DMS153 (cell line): ENCODE results near the gene LRRN4CL.
"Not testable (repeated sequence)": the region's sequence is repeated elsewhere in the genome, so short reads cannot be mapped to it uniquely, and the experiment has no call there.

Experiments used
- DNase-seq: peaks from one replicate; lab custom pipeline; 2025; lab: John Stamatoyannopoulos, UW

Gene LRRN4CL

DNA sequence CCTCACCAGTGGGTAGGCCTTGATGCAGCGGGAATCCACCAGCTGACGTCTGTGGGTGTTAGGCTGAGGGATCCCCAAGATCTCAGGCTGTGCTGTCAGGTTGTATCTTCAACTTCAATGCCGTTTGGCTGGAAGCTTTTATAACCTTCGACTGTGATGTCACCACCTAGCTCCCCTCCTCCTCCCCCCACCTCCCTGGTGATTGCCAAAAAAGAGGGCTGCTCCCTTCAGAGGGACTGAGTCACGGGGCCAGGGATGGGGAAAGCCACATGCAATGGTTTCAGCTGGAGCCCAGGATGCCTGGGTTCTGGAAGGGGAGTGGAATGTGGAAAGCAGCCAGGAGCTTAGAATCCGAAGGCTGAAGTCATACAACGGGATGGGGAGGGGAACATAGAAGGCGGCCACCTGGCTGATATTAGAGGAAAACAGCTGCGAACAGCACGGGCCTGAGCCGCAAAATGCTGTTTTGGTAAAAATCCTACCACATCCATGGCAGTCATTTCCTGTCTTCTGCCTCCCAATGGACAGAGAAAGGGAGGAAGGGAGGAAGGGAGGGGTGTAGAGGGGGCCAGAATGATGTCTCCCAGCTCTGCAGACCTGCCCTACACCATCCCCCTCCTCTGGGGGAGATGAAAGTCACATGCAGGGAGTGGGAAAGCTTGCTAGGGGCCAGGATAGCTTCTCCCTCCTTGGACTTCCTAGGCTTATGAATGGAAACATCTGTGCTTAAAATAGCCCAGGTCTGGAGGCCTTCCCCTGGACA, at the start of gene LRRN4CL:
TSS of gene LRRN4CL (minus strand) at position 110 of the 763 bp plus-strand sequence. CDS start 1,022 bp downstream, outside the sequence.
- DNase-seq: no peak

DNA sequence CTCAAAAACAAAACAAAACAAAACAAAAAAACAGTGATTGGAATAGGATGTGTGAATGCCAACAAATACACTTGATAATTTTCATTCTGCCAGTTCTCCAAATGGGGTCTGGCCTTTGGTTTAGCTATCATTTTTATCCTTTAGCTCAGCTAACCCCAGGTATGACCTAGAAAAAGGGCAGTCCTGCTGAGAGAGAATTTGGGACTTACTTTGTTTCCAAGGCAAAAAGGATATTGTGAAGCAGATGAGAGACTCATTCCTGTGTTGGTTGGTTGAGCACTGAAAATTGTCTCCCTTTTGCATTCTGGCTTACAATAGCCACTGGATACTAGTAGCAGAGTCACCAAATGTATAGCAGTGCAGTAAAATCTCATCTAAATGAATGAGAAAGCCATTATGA, 47.9 kb upstream of the LRRN4CL start:
- DNase-seq: no peak

DNA sequence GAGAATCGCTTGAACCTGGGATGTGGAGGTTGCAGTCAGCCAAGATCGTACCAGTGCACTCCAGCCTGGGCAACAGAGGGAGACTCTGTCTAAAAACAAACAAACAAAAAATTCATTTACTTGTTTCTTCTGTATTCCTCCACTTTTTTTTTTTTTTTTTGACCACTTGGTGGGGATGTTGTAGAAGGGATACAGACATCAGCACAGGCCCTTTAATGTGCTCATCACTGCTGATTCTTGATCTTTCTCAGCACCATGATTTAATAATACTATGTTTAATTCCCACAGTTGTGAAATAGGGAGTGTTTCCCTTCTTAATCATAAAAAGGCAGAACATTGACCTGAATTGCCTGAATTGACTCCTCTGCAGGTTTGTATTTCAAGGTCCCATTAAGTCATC, 43.5 kb upstream of the LRRN4CL start:
- no peak for DNase-seq

DNA sequence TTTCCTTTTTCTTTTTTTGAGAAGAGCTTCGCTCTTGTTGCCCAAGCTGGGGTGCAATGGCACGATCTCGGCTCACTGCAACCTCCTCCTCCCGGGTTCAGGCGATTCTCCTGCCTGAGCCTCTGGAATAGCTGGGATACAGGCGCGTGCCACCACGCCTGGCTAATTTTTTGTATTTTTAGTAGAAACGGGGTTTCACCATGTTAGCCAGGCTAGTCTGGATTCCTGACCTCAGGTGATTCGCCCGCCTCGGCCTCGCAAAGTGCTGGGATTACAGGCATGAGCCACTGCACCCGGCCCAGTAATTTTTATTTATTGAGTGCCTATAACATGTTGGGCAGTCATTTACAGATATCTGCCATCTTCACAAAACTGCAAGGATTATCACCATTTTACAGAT, 40.7 kb upstream of the LRRN4CL start:
- DNase-seq: not testable (repeated sequence)

DNA sequence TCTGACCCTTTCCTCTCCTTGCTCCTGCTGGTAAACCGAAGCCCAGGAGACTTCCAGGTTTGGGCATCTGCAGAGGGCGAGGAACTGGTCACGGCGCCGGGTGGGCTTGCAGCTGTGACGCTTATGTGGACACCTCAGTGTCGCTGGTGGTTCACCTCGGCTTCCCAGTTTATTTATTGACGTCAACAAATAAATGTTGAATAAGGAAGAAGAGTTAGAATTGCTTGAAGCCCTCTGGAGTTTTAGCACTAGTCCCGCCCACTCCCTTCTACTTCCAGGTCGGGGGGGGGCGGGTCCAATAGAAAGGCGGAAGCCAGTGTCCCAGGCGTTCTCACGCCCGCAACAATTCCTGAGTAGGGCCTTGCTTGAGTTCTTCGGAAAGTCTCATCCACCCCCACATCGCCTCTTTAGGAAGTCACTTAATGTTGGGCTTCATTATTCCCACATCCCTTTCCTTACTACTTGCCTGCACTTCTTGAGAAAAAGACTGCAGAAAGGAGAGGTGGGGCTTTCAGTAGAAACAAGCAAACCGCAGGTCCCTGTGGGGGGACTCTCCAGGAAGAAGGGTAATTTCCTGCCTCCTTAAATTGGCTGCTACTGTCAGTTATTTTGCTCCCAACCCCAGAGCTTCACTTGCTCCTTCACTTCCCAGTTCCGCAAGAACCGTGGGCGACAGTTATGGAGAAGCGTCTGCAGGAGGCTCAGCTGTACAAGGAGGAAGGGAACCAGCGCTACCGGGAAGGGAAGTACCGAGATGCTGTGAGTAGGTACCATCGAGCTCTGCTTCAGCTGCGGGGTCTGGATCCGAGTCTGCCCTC, 39.0 kb upstream of the LRRN4CL start, which contains the start of gene TTC9C:
TSS of gene TTC9C (plus strand) at position 316 of the 818 bp plus-strand sequence. CDS start at position 679, 363 bp downstream.
- DNase-seq: peak; percentile 45

DNA sequence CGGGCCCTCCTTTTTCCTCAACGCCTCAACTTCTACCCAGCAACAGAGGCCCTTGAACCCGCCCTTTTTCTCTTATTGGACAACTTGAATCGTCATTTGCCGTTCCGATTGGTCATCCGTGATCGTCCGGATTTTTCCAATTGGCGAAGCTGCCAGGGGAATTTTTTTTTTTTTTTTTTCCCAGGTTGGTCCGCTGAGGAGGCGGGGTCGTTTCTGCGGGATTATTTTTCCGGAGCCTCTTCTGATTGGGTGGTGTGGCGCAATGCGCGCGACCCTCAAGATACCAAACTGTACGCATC, 38.5 kb upstream of the LRRN4CL start:
- DNase-seq: peak; percentile 97

DNA sequence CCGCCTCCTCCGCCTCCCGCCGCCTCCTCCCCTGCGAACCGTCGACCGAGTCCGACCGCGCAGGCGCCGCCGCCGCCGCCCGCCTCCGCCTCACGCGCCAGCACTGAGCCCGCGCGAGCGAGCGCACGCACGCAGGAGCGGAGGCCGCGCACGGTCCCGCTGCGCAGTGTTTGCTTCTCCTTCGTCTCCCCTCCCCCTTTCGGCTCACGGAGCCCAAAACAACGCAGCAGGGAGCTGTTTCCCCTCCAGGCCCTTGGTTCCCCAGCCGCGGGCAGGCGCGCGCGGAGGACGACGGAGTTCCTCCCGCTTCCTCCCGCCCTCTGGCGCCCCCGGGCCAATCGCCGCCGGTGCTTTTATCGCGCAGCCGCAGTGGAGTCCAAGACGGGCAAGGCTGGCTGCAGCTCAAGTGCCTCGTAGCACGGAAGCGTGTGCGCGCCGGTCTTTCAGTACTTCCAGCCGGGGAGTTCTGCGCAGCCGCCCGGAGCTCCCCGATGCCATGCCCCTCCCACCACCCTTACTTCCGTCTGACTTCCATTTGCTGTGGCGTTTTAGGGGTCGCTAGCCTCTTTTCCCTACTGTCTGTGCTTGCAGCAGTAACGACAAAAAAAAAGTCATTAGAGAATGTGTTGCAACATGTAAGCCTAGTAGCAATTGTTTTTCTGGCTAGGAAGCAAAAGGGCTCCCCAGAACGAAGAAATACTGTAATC, 38.0 kb upstream of the LRRN4CL start, which contains the start of gene HNRNPUL2:
TSS of gene HNRNPUL2 (minus strand) at position 293 of the 707 bp plus-strand sequence. CDS start 301 bp downstream, outside the sequence.
- peak; percentile 98 for DNase-seq

DNA sequence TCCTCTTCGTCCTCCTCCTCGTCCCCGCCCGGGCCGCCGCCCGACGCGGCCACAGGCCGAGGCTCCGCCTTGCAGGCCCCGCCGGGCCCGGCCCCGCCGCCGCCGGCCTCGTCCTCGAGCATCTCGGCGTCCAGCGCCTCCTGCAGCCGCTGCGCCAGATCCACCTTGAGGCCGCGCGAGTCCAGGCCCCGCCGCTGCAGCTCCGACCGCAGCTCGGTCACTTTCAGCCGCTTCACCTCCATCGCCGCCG, 37.5 kb upstream of the LRRN4CL start:
- DNase-seq: no peak

DNA sequence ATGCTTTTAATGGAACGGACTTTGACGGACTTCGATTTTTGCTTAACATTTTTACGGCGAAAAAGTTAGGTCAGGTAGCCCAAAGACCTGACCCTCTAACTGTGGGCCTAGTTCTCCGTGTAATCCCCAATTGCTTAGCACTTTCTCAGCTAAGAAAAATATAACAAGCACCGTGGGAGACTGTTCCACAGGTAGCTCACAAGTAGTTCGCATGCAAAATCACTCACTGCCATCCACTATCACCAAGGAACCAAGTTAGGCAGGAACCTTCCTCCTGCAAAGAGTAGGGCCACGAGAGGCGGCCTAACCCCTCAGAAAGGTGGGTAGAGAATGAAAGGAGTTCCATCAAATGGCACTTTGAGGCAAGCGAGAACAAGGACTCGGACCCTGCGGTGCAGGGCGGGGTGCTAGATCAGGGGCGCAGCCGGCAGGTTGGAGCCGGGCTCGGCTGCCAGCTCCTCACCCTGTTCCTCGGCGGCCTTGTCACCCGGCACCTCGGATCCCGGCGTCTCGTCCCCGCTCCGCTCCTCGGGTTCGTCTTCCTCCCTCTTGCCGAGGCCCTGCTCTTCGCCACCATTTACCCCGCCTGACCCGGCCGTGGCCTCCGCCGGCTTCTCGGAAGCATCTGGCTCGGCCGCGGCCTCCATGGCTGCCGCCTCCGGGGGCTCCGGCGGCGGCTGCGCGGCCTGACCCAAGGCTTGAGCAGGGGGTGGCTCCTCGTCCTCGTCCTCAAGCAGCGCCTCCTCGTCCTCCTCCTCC, 37.0 kb upstream of the LRRN4CL start:
- no peak for DNase-seq

DNA sequence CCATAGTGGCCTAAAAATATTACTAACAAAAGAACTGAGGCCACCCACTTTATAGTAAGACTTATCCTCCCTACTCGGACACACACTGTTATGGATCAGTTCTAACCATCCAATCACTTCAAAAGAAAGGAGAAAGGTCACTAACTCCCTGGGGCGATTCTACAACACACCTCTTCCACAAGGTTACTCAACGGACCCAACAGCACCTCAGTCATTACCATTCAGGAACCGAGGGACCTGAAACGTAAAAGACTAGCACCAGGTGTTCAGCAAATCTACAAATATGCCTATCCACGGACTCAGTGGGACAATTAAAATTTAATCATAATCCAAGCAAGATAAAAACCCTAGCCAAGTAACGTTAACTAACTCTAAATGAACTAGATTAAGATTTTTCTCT, 36.3 kb upstream of the LRRN4CL start:
- no peak for DNase-seq

DNA sequence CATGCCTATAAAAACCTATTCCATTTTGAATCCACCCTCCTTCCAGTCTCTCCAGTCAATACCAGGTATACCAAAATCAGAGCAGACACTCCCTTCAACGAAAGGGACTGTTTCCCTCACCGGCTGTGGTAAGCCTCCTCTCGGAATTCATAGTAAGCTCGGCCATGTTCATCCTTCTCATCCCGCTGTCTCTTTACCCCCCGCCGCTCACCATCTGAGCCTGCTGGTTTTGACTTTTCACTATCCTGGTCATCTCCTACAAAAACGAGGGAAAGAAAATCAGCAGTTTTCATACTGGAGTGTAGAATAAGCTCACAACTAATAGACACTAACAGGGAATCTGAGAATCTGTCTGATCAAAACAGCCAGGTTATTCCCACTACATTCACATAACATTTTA, 34.8 kb upstream of the LRRN4CL start:
- DNase-seq: no peak

DNA sequence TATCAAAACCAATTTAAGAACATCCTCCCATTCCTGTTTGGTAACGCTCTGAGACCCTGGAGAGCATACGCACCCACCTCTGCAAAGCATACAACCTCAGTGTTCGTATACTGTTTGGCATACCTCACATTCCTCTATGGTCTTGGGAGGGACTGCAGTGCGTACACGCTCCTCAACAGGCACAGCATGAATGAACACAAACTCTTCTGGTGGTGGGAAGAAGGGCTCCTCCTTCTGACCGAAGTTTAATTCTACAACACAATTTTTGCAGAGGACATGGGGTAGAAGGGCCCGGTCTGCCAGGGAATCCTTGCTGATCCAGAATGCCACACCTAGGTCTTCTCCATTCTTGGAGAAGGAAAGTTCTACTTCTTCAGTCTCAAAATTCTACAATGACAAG, 32.7 kb upstream of the LRRN4CL start:
- no peak for DNase-seq

DNA sequence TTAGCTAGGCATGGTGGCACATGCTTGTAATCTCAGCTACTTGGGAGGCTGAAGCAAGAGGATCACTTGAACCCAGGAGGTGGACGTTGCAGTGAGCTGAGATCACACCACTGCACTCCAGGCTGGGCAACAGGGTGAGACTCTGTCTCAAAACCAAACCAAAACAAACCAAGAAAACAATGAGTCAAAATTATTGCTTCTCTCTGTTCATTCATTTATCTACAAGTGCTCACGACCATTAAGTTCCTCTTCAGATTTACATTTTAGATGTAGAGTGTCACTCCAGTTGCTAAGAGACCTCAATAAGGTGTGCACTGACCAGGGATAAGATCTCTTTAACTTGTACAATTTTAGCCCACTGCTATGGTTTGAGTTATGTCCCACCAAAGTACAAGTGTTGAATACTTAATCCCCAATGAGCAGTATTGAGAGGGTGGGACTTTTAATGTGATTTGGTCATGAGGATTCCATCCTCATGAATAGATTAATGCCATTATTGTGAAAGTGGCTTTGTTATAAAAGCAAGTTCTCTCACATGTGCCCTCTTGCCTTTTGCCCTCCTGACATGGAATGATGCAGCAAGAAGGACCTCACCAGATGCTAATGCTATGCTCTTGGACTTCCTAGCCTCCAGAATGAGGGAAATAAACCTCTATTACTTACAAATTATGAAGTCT, 30.1 kb upstream of the LRRN4CL start:
- no peak for DNase-seq

DNA sequence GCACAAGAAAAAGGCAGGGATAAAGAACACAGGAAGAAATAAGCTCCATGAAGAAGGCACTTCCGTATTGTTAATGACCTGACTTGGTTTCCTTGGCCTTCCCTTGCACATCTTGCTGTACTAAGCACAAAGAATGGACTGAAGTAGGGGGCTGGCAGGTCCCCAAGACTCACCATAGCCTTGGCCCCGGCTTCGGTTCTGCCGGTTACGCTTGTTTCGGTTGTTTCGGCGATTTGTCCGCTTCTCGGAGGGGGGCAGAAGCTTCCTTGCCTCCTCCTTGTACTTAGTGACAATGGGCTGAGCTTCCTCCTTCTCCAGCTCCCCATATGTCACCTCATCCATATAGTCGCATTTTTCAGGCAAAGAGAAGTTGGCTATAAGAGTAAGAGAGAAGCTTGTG, 27.5 kb upstream of the LRRN4CL start:
- no peak for DNase-seq

DNA sequence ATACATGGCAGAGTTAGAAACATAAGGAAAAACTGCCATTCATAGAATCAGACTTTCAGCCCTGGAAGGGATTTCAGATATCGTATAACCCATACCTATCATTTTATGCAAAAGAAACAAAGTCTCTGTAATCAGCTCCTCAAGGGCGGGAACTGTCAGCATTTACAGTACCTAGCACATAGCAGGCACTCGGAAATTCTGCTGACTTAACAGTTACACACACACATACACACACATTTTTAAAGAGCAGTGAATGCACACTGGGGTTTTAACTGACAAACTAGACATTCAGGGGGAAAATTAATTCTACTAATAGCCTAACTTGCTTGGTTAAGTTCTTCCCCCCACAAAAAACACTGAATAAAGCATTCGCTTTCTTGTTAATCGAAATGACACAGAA, 26.9 kb upstream of the LRRN4CL start:
- no peak for DNase-seq

DNA sequence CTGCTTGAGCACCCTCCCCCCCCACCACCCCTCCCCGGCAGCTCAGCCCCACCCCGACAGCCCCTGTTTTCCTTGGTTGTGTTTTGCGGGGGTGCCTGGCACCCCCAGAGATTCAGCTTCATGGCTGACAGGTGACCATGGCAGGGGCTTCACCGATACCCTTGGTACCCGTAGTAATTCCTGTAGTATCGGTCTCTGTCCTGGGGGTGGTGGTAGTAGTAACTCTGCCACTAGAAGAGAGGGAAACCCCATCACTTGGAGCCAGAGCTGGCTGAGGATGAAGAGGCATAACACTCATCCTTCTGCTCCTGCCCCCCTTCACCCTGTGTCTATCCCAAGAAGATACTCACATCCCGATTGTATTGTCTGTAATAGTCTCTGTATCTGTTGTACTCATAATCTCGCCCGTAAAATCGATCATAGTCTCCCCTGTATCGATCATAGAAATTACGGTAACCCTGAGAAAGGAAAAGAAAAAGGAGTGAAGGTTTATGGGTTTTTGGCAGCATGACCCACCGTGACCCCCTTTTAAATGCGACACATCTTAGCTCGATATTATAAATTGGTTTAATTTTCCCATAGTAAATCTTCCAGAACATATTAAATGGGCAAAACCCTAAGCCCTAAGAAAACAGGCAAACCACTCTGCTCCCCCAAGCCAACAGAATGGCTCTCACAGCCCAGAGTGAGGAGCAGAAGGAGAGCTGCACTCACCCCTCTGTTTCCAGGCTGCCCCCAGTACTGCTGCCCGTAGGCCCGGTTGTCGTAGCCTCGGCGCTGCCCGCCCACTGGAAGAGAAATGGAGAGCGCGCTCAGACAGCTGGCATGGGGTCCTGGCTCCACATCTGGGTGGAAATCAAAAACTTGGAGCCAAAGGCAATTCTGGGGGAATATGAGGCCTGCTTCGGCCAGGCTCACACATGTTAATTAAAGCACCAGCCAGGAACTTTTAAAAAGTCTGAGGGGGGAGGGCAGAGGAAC, 26.1 kb upstream of the LRRN4CL start:
- no peak for DNase-seq

DNA sequence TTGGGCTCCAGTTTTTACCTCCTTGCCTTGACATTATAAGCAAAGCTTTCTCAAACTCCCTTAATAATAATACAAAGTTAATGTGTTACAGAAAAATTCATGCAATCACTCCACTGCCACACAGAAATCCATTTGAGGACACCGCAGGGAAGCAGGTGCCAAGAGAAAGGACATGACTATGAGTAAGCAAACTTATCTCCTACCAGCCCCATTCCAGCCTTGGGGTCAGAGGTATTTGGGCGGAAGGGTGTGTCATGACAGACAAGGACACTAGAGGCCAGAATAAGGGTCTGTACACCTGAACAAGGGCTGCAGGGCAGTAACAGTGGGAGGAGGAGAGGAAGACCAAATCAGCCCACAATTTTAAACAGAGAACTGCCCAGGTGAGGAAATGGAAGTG, 24.0 kb upstream of the LRRN4CL start:
- no peak for DNase-seq

DNA sequence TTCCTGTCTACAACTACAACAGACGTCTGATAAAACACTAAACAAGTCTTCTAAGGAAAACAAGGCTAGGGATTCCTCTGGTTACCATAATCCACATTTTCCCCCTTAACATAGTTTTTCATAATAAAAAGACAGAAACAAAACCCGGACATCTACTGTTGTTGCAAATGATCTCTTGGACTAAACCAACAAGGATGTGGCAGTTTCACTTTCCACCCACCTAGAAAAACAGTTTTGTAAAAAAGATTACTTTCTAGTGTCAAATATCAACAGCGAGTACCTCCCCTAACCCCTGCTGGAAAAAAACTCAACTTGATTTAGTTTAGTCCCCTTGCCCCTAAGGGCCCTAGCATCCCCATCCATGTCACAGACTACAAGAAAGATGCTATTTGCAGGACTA, 23.5 kb upstream of the LRRN4CL start:
- DNase-seq: no peak

DNA sequence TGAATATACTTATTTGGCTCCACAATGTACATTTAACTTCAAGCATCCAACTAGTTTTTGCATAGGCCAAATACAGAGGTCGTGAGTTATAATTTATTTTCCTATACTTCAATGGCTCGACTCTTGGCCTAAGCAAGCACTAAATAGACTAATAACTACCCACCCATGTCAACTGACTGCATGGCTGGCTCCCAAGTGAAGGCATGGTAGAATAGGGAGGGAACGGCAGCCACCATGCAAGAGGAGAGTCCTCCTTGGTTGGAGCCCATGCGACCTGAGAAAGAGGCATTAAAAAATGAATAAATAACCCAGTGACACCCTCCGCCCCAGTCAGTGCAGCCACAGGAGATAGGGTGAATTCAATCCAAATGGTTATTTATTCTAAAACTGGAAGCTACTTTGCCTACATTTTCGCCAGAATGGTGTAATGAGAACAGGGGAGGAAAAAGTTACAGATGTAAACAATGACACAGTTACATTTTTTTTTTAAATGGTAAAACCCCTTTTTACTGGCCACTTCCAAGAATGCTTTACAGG, 23.0 kb upstream of the LRRN4CL start:
- no peak for DNase-seq

DNA sequence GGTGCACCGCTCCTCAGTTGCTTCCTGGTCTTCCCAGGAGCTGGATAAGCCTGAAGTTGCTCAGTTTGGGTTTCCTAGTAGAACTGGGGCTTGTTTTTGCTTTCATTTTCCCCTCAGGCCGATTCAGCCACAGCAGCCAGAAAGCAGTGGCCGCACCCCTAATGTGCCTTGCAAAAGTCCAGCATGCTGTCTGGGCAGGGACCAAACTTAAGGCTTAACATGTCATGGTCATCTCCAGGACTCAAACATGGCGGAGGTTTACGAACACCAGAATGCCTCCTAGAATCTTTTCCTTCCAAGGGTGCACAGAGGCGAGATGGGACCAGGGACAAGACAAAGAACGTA, 20.6 kb upstream of the LRRN4CL start:
- DNase-seq: no peak
